Jurkat, Clone E6-1 (cell line): Measurements from ENCODE around the gene RECK.
A peak's percentile ranks its signal among the peaks of the same experiment; 100 is the strongest.

ENCODE experiments used
- DNase-seq: peaks from one replicate; pipeline ENCODE4 v3.0.0-alpha.2; 2011; ENCODE audit warnings: low read depth, low spot score
- H3K4me3 ChIP-seq: 2 replicates; pipeline ENCODE4 v1.5.1; 2011; ENCODE audit warnings: mild to moderate bottlenecking, low read length, control low read depth, moderate library complexity

The RECK gene

DNA sequence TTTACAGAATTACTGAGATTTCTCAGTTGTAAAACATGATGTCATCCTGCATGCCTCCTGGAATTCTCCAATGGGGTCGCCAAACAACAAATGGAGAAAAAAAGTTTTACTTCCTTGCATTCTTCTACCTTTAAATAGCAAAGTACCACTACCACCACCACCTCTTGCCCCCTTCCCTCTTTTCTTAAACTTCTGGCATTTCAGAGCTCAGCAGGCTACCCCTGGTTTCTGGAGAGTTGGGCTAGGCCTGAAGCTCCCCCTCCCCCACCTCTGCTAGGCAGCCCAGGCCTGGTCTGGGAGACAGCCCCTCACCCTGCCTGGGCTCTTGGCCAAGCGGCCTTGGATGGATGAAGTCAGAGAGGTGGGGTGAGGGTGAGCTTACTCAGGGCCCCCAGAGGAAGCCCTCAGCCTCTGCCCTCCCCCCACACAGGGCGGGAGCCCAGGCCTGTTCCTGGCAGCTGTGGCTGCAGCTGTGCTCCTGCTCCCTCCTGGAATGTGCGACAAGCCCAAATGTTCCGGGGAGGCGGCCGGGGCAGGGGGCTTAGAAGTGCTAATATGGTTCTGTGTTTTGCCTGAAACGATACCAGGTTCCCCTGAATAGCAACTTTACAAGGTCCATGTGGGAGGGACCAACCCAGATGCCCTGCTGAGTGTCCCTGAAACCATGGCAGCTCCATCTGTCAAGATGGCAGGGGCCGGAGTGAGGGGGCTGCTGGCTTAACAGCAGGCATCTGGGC, 126.5 kb downstream of the RECK start:
- DNase-seq = no peak
- no peak overlapping the region for H3K4me3 ChIP-seq

DNA sequence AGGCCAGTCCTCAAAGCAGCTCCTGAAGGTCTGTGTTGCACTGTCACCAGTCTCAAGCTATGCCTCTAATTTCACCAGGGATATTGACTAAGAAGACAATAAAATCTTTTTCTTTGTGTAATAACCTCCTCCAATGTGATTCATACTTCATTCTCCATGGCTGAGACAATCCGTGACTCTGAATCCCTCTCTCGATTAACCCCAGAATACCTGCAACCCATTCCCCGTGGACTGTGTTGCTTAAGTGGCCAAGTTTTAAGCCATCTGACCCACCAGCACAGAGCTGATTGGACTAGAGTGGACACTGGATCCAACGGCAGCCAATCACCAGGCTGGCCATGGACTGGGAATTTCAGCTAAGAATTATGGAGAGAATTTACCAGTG, 127.1 kb downstream of the RECK start:
- no peak overlapping the region for H3K4me3 ChIP-seq
- no peak for DNase-seq

DNA sequence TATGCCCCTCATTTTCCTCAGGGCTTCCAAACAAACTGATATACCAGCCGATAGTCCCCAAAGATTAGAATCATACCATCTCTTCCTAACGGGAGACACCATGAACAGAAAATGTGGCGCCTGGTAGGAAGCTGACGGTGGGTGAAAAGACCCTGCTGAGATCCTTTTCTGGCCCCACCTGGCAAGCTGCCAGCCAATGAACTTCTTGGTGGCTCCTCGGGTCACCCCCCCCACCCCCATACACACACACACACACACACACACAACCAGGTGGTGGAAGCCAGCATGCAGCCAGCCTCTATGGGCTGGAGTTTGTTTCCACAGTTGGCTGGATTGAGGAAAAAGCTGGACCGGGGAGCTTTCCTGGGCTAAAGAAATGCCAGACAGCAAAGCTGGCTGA, 127.7 kb downstream of the RECK start:
- no peak for DNase-seq

DNA sequence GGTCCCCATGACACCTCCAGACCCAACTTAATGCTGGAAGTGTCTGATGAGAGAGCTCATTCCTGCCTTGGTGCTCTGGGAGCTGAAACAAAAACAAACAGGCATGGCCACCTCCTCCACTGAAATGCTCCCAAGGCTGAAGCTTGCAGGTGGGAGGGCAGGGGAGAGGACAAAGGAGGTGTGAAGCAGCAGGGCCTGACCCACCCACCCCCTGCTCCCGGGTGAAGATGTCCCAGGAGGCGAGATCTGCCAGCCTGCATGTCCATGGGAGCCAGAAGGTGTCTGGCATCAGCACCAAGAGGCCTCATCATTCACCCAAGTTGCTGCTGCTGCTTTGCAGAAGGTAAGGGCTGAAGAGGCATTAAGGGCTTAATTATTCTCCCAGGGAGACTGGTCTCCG, 128.3 kb downstream of the RECK start:
- DNase-seq = no peak

More for the DNA sequence above, 127.7 kb downstream of the RECK start:
- H3K4me3 ChIP-seq = no peak overlapping the region

DNA sequence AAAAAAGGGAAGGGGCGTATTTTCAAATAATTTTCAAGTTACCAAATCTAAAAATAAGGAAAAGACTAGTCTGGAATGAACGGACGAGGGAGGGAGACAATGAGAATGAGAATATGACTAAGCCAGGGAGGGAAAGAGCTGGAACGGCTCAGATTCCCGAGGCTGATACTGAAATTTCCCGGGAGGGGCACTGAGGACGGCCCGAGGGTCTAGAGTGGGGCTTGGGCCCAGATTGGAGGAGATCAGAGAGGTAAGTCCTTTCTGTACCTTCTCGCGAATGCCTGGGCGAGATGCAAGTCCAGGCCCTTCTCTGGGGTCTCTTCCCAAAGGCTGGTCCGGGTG, 129.1 kb downstream of the RECK start:
- no peak overlapping the region for H3K4me3 ChIP-seq
- DNase-seq = no peak

More for the DNA sequence above, 128.3 kb downstream of the RECK start:
- no peak overlapping the region for H3K4me3 ChIP-seq

DNA sequence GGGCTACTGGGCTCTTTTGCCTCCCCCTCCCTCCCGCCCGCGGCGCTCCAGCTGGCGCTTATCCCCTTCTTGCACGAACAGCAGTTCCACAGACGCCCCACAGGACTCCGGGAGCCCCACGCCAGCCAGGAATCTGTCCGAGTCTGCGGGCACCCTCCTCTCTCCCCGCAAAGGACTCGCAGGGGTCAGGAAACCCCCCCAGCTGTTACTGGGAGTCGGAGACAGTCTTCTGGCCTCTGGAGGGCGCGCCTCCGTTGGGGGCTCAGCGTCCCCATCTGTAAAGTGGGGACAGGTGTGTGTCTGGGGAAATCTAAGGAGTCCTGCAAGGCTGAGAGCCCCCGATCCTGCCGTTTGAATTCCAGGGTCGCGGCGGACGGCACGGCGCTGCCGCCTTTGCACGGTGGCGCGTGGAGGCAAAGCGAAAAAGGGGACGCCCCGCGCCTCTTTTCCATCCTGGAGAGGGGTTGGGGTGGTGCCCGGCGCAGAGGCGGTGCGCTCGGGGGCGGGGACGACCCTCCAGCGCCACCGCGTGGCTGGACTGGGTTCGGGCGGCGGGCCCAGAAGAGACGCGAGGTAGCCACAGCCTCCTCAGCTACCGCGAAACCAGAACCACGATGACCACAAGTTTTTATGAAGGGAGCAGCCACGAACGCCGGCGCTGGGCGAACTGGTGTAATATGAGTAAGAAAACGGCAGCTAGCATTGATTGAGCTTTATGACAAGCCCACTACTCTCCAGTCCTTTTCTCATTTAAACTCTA, 129.6 kb downstream of the RECK start:
- DNase-seq = peak; percentile 35
- peak overlapping the region; percentile 53 for H3K4me3 ChIP-seq

DNA sequence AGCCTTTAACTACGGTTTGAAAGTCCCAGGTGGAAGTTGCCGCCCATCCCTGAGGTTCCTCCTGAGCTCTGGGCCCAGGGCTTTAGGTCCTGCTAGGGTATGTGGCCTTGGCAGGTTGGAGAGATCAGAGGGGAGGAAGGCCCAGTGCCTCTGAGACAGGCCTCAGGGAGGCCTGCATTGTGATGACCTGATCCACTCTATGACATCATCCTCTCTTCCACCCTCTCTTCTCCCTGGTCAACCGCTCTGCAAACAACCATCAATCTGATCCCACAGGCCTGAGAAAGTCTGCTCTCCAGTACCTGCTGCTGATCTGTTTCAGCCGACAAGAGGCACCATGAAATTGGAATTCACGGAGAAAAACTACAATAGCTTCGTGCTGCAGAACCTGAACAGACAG, 132.5 kb downstream of the RECK start, which contains the start of gene CCIN:
Gene CCIN, plus strand, starts transcription at position 223 of the 400 bp plus-strand sequence. Its CDS starts 115 bp downstream, at position 338.
- no peak for DNase-seq
- no peak within 1 kb of the TSS for H3K4me3 ChIP-seq

DNA sequence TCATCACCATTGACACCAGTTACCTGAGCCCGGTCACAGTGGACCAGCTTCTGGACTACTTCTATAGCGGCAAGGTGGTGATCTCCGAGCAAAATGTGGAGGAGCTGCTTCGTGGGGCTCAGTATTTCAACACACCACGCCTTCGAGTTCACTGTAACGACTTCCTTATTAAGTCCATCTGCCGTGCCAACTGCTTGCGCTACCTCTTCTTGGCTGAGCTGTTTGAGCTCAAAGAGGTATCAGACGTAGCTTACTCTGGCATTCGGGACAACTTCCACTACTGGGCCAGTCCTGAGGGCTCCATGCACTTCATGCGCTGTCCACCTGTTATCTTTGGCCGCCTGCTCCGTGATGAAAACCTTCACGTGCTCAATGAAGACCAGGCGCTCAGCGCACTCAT, 133.0 kb downstream of the RECK start:
- DNase-seq = no peak
- H3K4me3 ChIP-seq = no peak overlapping the region

DNA sequence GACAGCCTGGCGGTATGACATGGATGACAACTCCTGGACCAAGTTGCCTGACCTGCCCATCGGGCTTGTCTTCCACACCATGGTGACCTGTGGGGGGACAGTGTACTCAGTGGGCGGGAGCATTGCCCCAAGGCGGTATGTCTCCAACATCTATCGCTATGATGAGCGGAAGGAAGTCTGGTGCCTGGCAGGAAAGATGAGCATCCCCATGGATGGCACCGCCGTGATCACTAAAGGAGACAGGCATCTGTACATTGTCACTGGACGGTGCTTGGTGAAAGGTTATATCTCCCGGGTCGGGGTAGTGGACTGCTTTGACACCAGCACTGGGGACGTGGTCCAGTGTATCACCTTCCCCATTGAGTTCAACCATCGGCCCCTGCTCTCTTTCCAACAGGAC, 133.8 kb downstream of the RECK start:
- H3K4me3 ChIP-seq = no peak overlapping the region
- no peak for DNase-seq

DNA sequence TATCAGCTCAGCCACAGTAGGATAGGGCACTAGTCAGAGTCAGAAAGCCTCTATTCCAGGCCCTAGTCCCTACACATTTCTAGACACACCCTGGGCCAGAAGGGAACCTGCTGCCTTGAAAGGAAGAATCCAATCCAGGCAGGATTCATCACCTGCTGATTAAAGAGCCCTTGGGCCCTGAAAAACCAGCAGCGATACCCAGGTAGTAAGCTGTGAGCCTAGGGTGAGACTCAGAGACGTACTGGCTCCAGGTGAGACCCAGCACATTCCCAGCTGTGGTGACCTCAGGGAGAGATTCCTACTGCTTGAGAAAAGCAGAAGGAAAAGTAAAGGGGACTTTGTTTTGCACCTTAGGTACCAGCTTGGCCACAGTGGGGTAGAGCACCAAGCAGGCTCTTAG, 137.1 kb downstream of the RECK start:
- no peak for DNase-seq
- H3K4me3 ChIP-seq = no peak overlapping the region
